Mammary epithelial cell (primary cell): Measurements from ENCODE around the gene TPRG1L.

Experiments
- CTCF ChIP-seq, 2 donors: IDR thresholded peaks in 1 of 2; conservative IDR thresholded peaks in 1 of 2; 2 replicates each; pipeline ENCODE4 v1.5.1; 2011 to 2012; ENCODE audit warnings: inconsistent platforms in 2 of 2, low read length in 2 of 2, mild to moderate bottlenecking in 2 of 2, control low read depth in 1 of 2, low read depth in 1 of 2; ENCODE audit not compliant: insufficient read depth in 1 of 2; ENCODE audit errors: extremely low read depth in 1 of 2
- EZH2 ChIP-seq: IDR thresholded peaks from 2 replicates; pipeline ENCODE4 v1.6.1; 2012; ENCODE audit warnings: low read length, inconsistent platforms, borderline replicate concordance

GRCh38 chr1:3649342-3650247, 24.8 kb downstream of the TPRG1L start, which contains the start of gene WRAP73:
- TF ChIP-seq EZH2 (no peak), CTCF (conservative IDR thresholded peaks at IDR 0.05 in 1 of 2, IDR thresholded peaks at IDR 0.05 in 1 of 2; ENCODE audit: extremely low read depth in 1 of 2, insufficient read depth in 1 of 2, low read depth in 1 of 2, low read length in 2 of 2) (peak; percentile 2 to 20)
